Activated CD4-positive, CD25-positive, alpha-beta regulatory T cell (primary cell): ENCODE measurements around the gene CYTH3.
"Not testable (repeated sequence)": the region's sequence is repeated elsewhere in the genome, so short reads cannot be mapped to it uniquely, and the experiment has no call there.

Experiments
- DNase-seq, 4 experiments: peaks; one replicate each; lab custom pipeline; 2025; lab: John Stamatoyannopoulos, UW

The CYTH3 gene

GRCh38 chr7:6198689-6199595, 73.5 kb downstream of the CYTH3 start:
- no peak for DNase-seq

GRCh38 chr7:6197801-6198551, 74.4 kb downstream of the CYTH3 start:
- DNase-seq, result no peak

- no peak for DNase-seq
Observed at GRCh38 chr7:6193709-6194108, 78.7 kb downstream of the CYTH3 start.

- DNase-seq, result not testable (repeated sequence)
Observed at GRCh38 chr7:6190563-6190962, 81.9 kb downstream of the CYTH3 start.

GRCh38 chr7:6188389-6188788, 84.0 kb downstream of the CYTH3 start:
- no peak for DNase-seq

GRCh38 chr7:6186577-6186976, 85.8 kb downstream of the CYTH3 start:
- DNase-seq, result no peak

GRCh38 chr7:6182993-6183392, 89.4 kb downstream of the CYTH3 start:
- no peak for DNase-seq

GRCh38 chr7:6181136-6181535, 91.3 kb downstream of the CYTH3 start:
- DNase-seq, result no peak

GRCh38 chr7:6180344-6180725, 92.1 kb downstream of the CYTH3 start:
- no peak for DNase-seq

GRCh38 chr7:6179620-6180343, 92.6 kb downstream of the CYTH3 start:
- no peak for DNase-seq

GRCh38 chr7:6178298-6179029, 94.0 kb downstream of the CYTH3 start:
- no peak for DNase-seq

GRCh38 chr7:6175645-6176044, 96.8 kb downstream of the CYTH3 start:
- no peak for DNase-seq

- no peak for DNase-seq
Observed at GRCh38 chr7:6172910-6173295, 99.5 kb downstream of the CYTH3 start.

- DNase-seq, result no peak
Observed at GRCh38 chr7:6172224-6172909, 100.1 kb downstream of the CYTH3 start.

GRCh38 chr7:6171532-6172223, 100.7 kb downstream of the CYTH3 start:
- no peak for DNase-seq

- DNase-seq, result no peak
Observed at GRCh38 chr7:6170571-6171531, 101.6 kb downstream of the CYTH3 start.

GRCh38 chr7:6169805-6170520, 102.5 kb downstream of the CYTH3 start:
- no peak for DNase-seq

- DNase-seq, result no peak
Observed at GRCh38 chr7:6168477-6168868, 104.0 kb downstream of the CYTH3 start.
